ENCODE results near the gene SKA2.
A peak's percentile ranks its signal among the peaks of the same experiment; 100 is the strongest.

GRCh38 chr17:59106463-59107305 is 48.3 kb downstream of the SKA2 start, which contains the start of gene TRIM37:
- 0 out of 6 replicates have a peak, but pooled peaks of 1 of the 3 experiments have one; percentile 4 for TF ChIP-seq CTCF (IDR thresholded peaks at IDR 0.05 in 2 of 3, conservative IDR thresholded peaks at IDR 0.05 in 1 of 3; ENCODE audit: control insufficient read depth in 2 of 3, extremely low read depth in 1 of 3, insufficient read depth in 1 of 3, low read depth in 3 of 3, low read length in 3 of 3)
- no peak for TF ChIP-seq RAD21 (IDR thresholded peaks at IDR 0.05; ENCODE audit: insufficient read depth, low read depth, low read length)
- no peak for TF ChIP-seq REST (IDR thresholded peaks at IDR 0.05; ENCODE audit: low read depth, low read length)
- no peak for TF ChIP-seq SMC3 (IDR thresholded peaks at IDR 0.05; ENCODE audit: borderline replicate concordance, low read length)
